HTR-8/SVneo (cell line): ENCODE data around the gene PAQR7.
"Not testable (repeated sequence)": the region's sequence is repeated elsewhere in the genome, so short reads cannot be mapped to it uniquely, and the experiment has no call there.

Experiments
- DNase-seq: peaks from one replicate; pipeline ENCODE4 v3.0.0; 2011; ENCODE audit warnings: low spot score, mixed read lengths; ENCODE audit not compliant: insufficient read length
- FAIRE-seq: peaks from 2 replicates; lab custom pipeline; 2011; peaks lifted over from hg19 to GRCh38; lab: Jason Lieb, UNC

Gene PAQR7

DNA sequence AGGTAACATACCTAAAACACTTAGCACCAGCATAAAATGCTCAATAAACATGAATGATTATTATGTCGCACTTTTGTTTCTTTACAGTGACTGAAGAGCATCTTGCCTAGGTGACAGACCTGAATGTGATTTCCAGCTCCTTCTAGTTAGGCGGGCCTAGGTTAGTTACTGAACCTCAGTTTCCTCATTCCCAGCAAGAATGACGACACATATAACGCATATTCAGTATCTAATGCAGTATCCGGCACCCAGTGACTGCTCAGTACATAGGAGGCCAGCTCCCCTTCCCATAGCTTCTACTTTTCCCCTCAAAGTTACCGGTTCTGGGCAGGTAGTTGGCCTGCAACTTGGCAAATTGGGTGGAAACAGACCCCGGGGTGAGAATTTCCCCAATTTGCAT is 17.0 kb downstream of the PAQR7 start:
- FAIRE-seq (no peak), DNase-seq (no peak)

DNA sequence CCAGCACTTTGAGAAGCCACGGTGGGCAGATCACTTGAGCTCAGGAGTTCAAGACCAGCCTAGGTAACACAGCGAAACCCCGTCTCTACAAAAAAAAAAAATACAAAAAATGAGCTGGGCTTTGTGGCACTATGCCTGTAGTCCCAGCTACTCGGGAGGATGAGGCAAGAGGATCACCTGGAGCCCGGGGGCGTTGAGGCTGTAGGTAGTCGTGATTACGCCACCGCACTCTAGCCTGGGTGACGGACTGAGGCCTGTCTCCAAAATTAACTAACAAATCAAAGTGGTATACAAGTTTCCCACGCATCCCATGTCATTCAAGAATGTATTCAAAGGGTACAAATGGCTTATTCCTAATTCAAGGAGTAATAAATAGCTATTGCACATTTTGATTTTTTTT is 18.7 kb downstream of the PAQR7 start:
- no peak for FAIRE-seq
- no peak for DNase-seq

DNA sequence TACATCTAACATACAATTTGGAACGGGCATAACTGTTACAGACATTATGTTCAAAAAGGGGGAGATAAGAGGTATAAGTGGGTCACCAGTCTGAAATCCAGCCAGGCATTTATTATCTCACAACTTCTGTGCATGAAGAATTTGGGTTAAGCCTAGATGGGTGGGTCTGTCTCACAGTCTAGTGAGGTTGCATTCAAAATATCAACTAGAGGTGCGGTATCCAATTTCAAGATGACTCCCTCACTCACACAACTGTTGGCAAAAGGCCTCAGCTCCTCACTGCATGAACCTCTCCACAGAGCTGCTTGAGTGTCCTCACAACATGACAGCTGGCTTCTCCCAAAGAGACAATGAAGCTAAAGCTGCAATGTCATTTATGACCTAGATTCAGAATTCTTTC is 21.0 kb downstream of the PAQR7 start:
- FAIRE-seq (no peak), DNase-seq (no peak)

DNA sequence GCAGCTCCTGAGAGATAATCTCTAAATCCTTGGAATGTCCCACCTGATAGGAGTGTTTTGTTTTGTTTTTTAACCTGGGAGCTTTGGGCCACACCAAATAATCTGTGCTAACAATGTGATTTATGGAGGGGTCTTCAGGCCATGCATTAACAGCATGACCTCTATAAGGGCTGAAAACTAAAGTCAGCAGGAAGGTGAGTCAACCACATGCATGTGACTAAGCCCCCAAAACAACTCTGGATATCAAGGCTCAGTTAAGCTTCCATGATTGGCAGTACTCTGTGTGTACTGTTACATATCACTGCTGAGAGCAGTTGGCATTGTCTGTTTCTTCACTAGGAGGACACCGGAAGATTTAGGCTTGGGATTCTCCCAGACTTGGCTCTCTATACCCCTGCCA is 27.0 kb downstream of the PAQR7 start:
- DNase-seq (no peak), FAIRE-seq (no peak)

DNA sequence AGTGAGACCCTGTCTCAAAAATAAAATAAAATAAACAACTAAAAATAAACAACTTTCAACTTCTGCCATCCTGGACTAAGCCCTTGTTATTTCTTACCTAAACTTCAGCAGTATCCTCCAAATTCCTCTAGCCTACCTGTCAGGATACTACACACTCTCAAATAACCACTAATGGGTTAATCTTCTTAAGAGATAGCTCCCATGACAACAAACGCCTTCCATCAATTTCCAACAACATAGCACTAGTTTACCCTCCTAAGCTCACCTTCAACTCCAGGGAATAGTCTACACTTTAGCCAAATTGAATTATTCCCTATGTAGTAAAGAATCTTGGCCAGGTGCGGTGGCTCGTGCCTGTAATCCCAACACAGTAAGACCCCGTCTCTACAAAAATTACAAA is 27.6 kb downstream of the PAQR7 start:
- FAIRE-seq (no peak), DNase-seq (no peak)

DNA sequence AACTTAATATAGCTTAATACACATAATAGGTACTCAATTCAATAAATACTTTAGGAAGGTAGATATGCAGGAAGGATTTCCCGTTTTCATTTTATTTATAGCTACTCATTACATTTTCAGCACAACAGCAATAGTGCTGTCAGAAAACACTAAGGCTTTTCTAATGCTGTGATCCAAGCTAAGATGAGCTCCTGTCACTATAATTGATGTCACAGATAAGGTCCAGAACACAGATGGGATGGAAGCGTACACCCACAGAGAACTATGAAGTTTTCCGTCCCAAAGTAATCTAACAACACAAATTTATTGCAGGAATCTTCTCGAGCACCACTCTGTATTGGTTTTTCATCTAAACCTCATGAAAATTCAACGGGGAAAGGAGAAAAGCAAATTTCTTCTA is 29.8 kb downstream of the PAQR7 start:
- FAIRE-seq = no peak
- DNase-seq = no peak

DNA sequence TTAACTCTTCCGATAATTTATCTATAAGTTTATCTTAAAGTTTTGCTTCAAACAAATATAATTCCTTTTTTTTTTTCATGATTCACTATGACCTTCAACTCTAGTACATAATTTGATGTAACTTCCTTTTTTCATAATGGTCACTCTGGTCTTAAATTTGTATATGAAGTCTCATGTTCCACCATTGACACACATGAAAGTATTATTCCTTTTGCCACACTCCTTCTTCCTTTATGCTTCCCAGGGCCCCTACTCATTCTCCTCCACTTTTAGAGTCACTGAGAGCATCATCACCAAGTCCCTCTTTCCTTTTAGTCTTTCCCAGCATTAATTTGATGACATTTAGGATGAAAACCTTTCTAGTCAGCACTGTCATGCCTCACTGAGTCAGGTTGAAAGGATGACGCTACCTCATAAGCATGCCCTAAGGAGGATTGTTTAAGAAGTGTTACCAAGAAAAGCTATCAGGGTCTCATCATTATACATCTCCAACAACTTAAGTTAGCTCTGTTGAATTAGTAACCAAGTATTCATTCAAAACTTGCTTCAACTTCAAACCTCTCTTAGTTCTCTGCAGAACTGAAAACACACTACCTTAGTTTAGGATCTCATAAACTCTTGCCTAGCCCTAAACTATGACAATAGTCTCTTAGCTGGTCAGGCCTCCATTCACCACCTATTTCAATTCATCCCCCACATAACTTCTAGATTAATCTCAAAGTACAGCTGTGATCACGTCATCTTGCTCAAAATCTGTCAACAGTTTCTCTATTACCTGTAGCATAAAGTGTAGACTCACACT is 30.8 kb downstream of the PAQR7 start:
- no peak for FAIRE-seq
- DNase-seq = no peak

DNA sequence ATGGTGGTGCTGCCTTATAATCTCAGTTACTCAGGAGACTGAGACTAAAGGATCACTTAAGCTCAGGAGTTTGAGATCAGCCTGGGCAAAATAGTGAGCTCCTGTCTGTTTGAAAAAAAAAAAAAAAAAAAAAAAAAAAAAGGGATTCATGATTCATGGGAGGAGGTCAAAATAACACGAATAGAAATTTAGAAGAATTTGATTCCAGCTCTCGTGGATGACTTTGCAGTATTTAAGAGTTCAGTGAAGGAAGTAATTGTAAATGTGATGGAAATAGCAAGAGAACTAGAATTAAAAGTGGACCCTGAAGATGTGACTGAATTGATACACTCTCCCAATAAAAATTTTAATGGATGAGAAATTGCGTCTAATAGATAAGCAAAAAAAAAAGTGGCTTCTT is 32.0 kb downstream of the PAQR7 start:
- FAIRE-seq = no peak
- DNase-seq = no peak

DNA sequence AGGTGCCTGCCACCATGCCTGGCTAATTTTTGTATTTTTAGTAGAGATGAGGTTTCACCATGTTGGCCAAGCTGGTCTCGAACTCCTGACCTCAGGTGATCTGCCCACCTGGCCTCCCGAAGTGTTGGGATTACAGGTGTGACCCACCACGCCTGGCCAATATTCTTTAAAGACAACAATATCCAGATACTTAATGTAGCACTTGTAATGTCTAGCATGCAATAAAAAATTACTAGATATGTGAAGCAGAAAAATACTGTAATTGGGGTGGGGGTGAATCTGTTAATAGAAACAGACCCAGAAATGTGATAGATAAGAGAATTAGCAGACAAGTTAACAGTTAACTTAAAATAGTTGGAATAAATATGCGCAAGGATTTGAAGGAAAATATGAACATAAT is 35.7 kb downstream of the PAQR7 start:
- not testable (repeated sequence) for FAIRE-seq, DNase-seq

DNA sequence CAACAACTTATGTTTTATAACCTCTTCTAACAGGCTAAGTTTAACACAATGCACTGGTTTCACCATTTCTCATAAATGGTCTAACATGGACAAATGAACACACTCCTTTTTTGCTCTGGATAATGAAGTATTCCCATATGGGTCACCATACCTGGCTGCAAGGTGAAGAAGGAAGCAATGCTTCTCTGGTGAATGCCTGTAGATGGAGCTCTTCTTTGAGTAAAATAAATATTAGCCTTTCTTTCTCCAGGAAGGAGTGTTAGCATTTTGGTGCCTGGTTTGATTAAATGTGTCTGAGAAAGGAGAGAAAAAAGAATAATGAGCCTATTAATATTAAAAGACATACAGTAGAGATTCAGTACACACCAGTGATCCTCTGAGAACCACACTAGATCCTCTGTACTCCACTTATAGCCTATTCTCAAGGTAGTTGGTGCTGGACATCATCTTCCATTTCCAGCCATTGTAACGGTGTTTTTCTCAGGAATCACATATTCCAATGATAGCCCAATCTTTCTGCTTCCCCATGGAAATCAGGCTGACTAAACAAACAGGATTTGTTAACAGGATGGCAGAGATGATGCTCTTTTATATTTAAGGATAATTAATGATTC is 38.1 kb downstream of the PAQR7 start:
- no peak for FAIRE-seq
- no peak for DNase-seq

DNA sequence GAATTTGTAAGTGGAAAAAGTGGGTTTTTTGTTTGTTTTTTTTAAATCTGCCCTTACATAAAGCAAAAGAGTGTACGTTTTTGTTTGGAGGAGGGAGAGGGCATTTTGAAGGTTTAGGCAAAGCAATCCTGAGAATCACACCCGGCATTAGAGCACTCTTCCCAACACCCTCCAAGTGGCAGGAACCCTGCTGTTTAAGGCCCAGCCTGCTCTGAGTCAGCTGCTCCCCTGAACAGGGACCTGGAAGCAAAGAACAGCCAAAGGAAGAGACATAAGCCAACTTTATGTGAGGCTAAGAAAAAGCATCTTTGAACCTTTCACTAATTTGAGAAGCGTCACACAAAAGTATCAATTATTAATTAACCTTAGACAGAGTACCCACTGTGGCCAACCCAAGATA is 38.8 kb downstream of the PAQR7 start:
- FAIRE-seq (no peak), DNase-seq (no peak)

DNA sequence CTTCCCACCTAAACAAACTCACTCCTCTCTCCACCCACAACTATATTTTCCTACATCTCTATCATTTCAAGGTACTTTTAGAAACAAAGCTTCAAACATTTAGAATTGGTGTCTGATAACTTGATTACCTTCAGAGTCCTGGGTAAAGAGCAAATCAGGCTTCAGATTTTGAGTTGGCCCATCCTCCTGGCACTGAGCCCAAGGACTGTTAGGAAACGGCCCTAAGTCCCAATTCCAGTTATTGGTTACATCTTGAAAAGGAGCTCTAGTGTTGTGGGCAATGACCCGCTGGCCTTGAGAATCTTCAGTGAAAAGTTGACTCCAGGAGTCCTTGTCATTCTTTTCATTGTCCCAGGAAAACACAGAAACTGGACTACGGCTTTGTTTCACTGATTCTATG is 40.6 kb downstream of the PAQR7 start:
- FAIRE-seq = no peak
- DNase-seq = no peak

DNA sequence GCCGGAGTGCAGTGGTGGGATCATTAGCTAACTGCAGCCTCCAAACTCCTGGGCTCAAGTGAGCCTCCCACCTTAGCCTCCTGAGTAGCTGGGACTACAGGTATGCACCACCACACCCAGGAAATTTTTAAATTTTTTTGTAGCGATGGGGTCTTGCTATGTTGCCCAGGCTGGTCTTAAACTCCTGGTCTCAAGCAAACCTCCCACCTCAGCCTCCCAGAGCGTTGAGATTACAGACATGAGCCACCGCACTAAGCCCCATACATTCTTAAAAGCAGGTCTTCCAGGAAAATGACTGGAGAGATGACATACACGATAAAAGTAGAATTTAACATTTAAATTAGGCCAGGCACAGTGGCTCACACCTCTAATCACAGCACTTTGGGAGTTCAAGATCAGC is 42.4 kb downstream of the PAQR7 start:
- DNase-seq = no peak
- FAIRE-seq = no peak

DNA sequence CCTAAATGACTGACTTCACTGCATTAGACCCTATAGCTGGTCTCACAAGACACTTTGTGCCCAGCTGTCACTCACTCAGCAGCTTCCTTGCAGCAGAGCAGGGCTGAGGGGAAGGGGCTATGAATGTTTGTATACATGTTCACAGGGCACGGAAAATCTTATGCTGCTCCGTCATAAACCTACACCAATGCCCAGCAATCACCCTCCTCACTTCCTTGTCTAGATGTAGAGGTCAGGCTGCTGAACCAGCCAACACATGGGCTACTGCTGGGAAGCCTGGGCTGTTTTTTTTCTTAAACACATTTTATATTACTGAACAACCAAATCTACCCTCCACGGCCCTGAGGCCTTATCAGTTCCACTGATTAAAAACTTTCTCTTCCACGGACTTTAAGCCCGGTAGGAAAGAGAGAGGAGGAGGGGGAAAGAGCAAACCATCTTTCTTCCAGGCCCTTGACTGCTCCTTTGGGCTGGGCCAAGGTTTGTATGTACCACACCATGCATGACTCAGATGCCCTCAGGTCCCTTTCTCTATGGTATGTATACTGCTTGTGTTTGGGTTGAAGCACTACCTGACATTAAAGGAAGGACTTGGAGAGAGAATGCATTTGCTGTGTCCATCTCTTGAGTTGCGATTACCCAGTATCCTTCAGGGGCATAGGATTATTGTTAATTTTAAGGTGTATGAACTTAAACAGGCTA is 43.0 kb downstream of the PAQR7 start:
- DNase-seq (no peak), FAIRE-seq (no peak)

DNA sequence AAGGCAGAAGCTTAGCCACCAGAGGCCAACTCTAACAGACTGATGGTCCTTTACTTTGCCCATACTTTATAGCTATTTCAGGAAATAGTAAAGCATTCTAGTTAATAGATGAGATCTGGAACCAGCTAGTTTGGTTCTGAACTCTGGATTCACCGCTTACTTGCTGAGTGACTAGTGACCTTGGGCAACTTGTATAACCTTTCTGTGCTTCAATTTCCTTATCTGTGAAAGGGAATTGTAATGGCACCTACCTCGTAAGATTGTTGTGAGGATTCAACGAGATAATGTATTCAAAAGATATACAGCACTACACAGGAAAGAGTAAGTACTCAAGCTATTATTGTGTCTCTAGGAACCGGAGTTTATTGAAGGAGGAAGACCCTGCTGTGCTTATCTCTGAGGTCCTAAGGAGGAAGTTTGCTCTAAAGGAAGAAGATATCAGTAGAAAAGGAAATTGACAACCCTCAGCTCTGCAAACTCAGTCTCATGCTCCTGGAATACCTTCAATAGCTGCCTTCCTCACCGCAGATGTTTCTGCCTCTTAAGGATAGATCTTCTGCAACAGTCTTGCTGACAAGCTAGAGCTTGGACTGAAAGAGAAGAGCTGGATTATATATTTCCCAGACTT is 43.8 kb downstream of the PAQR7 start:
- no peak for DNase-seq
- no peak for FAIRE-seq

DNA sequence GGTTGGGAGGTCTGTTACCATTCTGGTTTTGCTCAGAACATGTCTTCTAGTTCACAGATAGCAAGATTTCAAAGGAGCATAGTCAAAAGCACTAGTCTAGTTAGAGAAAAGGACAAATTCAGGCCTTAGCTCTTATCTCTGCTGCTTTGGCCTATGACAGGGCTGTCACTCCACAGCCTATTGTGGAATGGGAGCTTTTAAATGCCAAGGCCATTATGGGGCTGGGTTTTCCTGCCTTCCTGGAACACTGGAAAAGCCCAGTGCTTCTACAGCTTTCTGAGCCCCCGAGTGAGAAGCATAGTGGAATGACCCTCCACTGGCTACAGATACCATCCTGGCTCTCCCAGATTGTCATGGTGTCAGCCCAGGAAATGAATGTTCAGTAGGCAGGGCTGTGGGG is 46.5 kb downstream of the PAQR7 start:
- DNase-seq (no peak), FAIRE-seq (no peak)

DNA sequence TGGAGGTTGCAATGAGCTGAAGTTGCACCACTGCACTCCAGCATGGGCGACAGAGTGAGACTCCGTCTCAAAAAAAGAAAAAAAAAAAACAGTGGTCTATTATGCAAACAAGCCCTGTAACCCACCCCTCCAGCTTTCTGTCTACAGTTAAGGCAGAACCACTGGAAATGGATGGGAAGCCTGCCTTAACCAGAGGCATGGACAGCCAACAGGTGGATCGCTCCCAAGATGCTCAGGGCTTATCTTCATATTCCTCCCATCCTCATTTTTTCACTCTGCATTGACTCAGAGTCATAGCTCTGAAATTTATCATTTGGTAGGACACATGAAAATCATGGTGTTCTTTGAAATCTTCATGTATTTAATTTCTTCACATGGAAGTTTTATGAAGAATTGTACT is 47.0 kb downstream of the PAQR7 start:
- DNase-seq (no peak), FAIRE-seq (no peak)

DNA sequence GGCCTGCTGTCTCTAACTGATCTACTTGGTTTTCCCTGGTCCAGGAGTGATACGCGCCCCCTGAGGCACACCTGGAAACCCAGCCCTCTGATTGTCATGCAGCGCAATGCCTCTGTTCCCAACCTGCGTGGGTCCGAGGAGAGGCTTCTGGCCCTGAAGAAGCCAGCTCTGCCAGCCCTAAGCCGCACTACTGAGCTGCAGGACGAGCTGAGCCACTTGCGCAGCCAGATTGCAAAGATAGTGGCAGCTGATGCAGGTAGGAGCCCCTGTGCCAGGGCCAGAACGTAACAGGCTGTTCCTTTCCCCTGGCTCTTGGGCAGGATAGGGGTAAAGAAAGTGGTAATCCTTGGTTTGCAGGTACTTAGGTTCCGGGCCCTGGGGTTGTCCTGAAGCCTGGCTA is 48.9 kb downstream of the PAQR7 start:
- no peak for FAIRE-seq
- no peak for DNase-seq

DNA sequence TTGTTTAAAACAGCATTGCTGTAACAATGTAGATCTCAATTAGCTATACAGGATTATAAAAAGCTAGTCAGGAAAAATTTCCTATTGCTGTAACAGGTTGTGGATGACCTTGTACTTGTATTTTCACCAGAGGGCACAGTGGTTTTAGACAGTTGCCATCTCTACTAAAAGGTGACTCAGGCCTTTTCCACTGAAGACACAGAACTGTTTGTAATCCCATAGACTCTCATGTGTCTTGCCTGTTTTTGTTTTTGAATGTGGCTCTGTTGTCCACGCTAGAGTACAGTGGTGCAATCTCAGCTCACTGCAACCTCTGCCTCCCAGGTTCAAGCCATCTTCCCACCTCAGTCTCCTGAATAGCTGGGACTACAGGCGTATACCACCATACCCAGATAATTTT is 49.9 kb downstream of the PAQR7 start:
- FAIRE-seq (no peak), DNase-seq (no peak)

DNA sequence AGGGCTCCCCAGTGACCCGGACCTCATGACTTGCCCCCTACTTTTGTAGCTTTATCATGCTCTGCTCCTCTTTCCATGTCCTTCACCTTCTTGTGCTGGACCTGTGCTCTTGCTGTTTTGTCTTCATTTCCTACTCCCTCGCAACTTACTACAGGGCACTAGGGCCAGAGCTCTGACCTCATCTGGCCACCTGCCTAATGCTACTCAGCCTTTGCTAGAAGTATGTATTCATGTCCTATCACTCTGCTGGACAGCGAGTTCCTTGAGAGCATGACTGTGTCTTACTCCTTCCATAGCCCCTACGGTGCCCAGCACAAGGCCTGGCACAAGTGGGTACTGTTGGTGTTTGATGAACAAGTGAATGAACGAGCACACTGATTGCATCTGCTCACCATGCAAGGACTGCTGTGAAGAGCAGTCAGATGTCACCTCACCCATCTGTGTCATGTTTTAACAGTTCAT is 53.8 kb downstream of the PAQR7 start:
- FAIRE-seq (no peak), DNase-seq (no peak)

DNA sequence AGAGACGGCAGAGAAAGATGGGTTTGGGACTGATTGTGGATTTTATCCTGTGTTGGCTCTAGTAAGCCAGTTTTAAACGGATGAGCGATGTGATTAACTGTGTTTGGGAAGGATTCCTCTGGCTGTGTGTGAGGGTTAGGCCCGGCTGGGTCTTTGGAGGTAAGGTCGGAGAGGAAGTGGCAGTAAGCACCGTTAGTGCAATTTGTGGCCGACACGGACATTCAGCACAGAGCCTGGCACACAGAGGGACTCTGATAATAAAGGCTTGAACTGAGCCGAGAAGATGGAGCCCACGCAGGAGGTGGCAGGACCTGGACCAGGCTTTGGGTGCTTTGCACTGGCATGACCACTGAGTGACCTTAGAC is 54.4 kb downstream of the PAQR7 start:
- no peak for DNase-seq
- FAIRE-seq = no peak
